Hepatocyte (in vitro differentiated cells): Measurements from ENCODE around the gene NKD1.

Experiments
- CTCF ChIP-seq: fragments of 200-600 bp; sonication (generic); IDR thresholded peaks from 2 replicates; pipeline ENCODE4 v1.5.1; 2016; ENCODE audit warnings: antibody characterized with exemption, mild to moderate bottlenecking; ENCODE audit not compliant: poor library complexity
- EZH2phosphoT487 ChIP-seq: fragments of 200-600 bp; sonication (generic); IDR thresholded peaks from one replicate; pipeline ENCODE4 v1.6.1; 2018; ENCODE audit warnings: antibody characterized with exemption, mild to moderate bottlenecking, low read depth, moderate library complexity; ENCODE audit not compliant: unreplicated experiment, severe bottlenecking

DNA sequence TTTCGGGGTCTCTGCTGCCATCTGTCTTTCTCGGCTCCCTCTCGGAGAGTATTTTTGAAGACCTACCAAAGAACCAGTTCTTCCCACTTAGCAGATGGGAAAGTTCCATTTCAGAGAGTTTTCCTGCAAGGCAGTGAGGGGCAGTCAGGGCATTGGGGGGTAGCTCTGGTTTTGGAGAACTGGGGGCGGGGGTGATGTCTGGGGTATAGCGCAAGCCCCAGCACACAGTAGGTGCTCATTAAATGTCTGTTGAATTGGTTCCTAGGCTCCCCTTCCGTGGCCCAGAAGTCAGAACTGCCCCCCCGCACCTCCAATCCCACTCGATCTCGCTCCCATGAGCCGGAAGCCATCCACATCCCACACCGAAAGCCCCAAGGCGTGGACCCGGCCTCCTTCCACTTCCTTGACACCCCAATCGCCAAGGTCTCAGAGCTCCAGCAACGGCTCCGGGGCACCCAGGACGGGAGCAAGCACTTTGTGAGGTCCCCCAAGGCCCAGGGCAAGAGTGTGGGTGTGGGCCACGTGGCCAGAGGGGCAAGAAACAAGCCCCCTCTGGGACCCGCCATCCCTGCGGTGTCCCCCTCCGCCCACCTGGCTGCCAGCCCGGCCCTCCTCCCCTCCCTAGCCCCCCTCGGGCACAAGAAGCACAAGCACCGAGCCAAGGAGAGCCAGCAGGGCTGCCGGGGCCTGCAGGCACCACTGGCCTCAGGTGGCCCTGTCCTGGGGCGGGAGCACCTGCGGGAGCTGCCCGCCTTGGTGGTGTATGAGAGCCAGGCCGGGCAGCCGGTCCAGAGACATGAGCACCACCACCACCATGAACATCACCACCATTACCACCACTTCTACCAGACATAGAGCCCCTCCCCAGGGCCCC, 85.0 kb downstream of the NKD1 start:
- TF ChIP-seq CTCF (no peak), EZH2phosphoT487 (no peak)
